Esophagus muscularis mucosa (tissue), 4 donors: ENCODE measurements around the gene MLST8.

ENCODE experiments used
- EP300 ChIP-seq: sonication (generic); formaldehyde crosslinking; IDR thresholded peaks from one replicate; pipeline ENCODE4 v1.6.1; 2017; ENCODE audit warnings: antibody characterized with exemption
- POLR2A ChIP-seq: fragments of 450-650 bp; IDR thresholded peaks from one replicate; pipeline ENCODE4 v1.6.1; 2017; ENCODE audit warnings: antibody characterized with exemption, moderate library complexity, mild to moderate bottlenecking, low read depth
- POLR2AphosphoS5 ChIP-seq, 2 donors: sonication (generic); formaldehyde crosslinking; IDR thresholded peaks; one replicate each; pipeline ENCODE4 v1.6.1; 2017; ENCODE audit warnings: antibody characterized with exemption in 2 of 2
- TF ChIP-seq, protein P1 (sequence below), 3 experiments: fragments of 200-600 bp in 2 of 3; fragments of 450-650 bp in 1 of 3; sonication (generic) in 2 of 3; IDR thresholded peaks; one replicate each; pipeline ENCODE4 v1.5.1; 2017 to 2019; ENCODE audit warnings: antibody characterized with exemption in 3 of 3, mild to moderate bottlenecking in 2 of 3, moderate library complexity in 1 of 3

DNA sequence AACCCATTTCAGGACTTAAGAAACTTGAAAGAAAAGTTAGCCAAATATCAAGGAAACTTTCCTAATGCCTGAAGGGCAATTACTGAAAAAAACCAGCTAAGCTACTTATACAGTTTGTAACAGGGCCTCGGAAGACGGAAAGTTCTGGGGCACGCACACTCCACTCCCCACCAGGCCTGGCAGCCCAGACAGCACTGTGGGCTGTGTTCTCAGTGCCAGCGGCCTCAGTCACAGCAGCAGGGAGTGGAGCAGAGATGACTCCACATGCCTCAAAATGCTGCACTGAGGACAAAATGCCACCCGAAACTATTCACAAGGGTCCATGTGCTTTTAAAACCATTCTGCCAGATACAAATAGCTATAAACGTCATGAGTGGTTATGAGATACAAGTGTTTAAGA is 52.5 kb downstream of the MLST8 start:
- TF ChIP-seq, protein P1, sequence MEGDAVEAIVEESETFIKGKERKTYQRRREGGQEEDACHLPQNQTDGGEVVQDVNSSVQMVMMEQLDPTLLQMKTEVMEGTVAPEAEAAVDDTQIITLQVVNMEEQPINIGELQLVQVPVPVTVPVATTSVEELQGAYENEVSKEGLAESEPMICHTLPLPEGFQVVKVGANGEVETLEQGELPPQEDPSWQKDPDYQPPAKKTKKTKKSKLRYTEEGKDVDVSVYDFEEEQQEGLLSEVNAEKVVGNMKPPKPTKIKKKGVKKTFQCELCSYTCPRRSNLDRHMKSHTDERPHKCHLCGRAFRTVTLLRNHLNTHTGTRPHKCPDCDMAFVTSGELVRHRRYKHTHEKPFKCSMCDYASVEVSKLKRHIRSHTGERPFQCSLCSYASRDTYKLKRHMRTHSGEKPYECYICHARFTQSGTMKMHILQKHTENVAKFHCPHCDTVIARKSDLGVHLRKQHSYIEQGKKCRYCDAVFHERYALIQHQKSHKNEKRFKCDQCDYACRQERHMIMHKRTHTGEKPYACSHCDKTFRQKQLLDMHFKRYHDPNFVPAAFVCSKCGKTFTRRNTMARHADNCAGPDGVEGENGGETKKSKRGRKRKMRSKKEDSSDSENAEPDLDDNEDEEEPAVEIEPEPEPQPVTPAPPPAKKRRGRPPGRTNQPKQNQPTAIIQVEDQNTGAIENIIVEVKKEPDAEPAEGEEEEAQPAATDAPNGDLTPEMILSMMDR (IDR thresholded peaks at IDR 0.05) = no peak
- no peak for TF ChIP-seq EP300
- no peak for TF ChIP-seq POLR2AphosphoS5 (IDR thresholded peaks at IDR 0.05)
- no peak for TF ChIP-seq POLR2A
